ENCODE measurements around the gene MYO9A.

The MYO9A gene

GRCh38 chr15:72117486-72118016, 399 bp downstream of the MYO9A start (continued):
- TF ChIP-seq ZNF26 (tag by site-specific recombination; IDR thresholded peaks at IDR 0.05) (no peak), ZBTB11 (tag by site-specific recombination; conservative IDR thresholded peaks at IDR 0.05; ENCODE audit: low read depth) (peak; percentile 85), ZNF169 (tag by site-specific recombination; IDR thresholded peaks at IDR 0.05) (no peak), ZNF654 (tag by site-specific recombination; IDR thresholded peaks at IDR 0.05; ENCODE audit: low read depth) (no peak), ZNF280C (tag by site-specific recombination; IDR thresholded peaks at IDR 0.05) (no peak), ZNF426 (tag by site-specific recombination; IDR thresholded peaks at IDR 0.05) (no peak), ZNF692 (tag by site-specific recombination; IDR thresholded peaks at IDR 0.05) (peak; percentile 100), GFI1B (tag by site-specific recombination; IDR thresholded peaks at IDR 0.05) (no peak), ZNF221 (tag by site-specific recombination; IDR thresholded peaks at IDR 0.05; ENCODE audit: borderline replicate concordance) (0 out of 2 replicates have a peak, but pooled peaks have one; percentile 59), WT1 (tag by site-specific recombination; IDR thresholded peaks at IDR 0.05) (peak; percentile 46; the same call in 1 of the 2 replicates), PRDM6 (tag by site-specific recombination; IDR thresholded peaks at IDR 0.05) (no peak), ZNF670 (tag by site-specific recombination; IDR thresholded peaks at IDR 0.05; ENCODE audit: low read depth) (no peak), ZNF335 (tag by site-specific recombination; conservative IDR thresholded peaks at IDR 0.05) (peak; percentile 88), SP2 (tag by site-specific recombination; IDR thresholded peaks at IDR 0.05) (peak; percentile 93), ZBTB21 (tag by site-specific recombination; IDR thresholded peaks at IDR 0.05) (no peak), ZNF548 (tag by site-specific recombination; IDR thresholded peaks at IDR 0.05) (no peak), ZNF549 (tag by site-specific recombination; IDR thresholded peaks at IDR 0.05) (no peak), ZNF785 (tag by site-specific recombination; IDR thresholded peaks at IDR 0.05) (no peak; the same call in 1 of the 2 replicates), ZNF596 (tag by site-specific recombination; IDR thresholded peaks at IDR 0.05) (no peak), ZNF792 (tag by site-specific recombination; IDR thresholded peaks at IDR 0.05) (peak; percentile 88), ZNF148 (tag by site-specific recombination; IDR thresholded peaks at IDR 0.05; ENCODE audit: borderline replicate concordance) (no peak), YY1 (tag by site-specific recombination; IDR thresholded peaks at IDR 0.05) (peak; percentile 76)
- TF ChIP-seq, protein P1, sequence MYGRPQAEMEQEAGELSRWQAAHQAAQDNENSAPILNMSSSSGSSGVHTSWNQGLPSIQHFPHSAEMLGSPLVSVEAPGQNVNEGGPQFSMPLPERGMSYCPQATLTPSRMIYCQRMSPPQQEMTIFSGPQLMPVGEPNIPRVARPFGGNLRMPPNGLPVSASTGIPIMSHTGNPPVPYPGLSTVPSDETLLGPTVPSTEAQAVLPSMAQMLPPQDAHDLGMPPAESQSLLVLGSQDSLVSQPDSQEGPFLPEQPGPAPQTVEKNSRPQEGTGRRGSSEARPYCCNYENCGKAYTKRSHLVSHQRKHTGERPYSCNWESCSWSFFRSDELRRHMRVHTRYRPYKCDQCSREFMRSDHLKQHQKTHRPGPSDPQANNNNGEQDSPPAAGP (tag by site-specific recombination; IDR thresholded peaks at IDR 0.05), result peak; percentile 92
- TF ChIP-seq, protein P2, sequence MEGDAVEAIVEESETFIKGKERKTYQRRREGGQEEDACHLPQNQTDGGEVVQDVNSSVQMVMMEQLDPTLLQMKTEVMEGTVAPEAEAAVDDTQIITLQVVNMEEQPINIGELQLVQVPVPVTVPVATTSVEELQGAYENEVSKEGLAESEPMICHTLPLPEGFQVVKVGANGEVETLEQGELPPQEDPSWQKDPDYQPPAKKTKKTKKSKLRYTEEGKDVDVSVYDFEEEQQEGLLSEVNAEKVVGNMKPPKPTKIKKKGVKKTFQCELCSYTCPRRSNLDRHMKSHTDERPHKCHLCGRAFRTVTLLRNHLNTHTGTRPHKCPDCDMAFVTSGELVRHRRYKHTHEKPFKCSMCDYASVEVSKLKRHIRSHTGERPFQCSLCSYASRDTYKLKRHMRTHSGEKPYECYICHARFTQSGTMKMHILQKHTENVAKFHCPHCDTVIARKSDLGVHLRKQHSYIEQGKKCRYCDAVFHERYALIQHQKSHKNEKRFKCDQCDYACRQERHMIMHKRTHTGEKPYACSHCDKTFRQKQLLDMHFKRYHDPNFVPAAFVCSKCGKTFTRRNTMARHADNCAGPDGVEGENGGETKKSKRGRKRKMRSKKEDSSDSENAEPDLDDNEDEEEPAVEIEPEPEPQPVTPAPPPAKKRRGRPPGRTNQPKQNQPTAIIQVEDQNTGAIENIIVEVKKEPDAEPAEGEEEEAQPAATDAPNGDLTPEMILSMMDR (tag by site-specific recombination; IDR thresholded peaks at IDR 0.05), result peak; percentile 63
